Pons (tissue), 1 donor: Measurements from ENCODE around the gene COMMD7.
A peak's percentile ranks its signal among the peaks of the same experiment; 100 is the strongest.
"Not testable (repeated sequence)": the region's sequence is repeated elsewhere in the genome, so short reads cannot be mapped to it uniquely, and the experiment has no call there.

Source experiments
- DNase-seq: peaks from one replicate; pipeline ENCODE4 v3.0.0-alpha.2; 2016; ENCODE audit warnings: low spot score

The COMMD7 gene

DNA sequence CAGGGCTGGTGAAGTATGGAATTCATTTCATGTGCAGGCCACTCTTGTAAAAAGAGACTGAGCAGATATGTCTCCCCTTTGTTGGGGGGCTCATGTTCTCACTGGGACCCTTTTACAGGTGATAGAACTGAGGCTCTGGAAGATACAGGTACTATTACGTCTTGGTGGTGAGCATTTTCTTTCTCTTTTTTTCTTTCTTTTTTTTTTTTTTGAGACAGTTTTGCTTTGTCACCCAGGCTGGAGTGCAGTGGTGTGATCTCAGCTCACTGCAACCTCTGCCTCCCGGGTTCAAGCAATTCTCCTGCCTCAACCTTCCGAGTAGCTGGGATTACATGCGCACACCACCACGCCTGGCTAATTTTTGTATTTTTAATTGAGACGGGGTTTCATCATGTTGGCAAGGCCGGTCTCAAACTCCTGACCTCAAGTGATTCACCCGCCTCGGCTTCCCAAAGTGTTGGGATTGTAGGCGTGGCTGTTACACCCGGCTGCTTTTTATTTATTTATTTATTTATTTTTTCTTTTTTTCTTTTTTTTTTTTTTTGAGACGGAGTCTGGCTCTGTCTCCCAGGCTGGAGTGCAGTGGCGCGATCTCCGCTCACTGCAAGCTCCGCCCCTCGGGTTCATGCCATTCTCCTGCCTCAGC is 22.1 kb upstream of the COMMD7 start:
- not testable (repeated sequence) for DNase-seq

DNA sequence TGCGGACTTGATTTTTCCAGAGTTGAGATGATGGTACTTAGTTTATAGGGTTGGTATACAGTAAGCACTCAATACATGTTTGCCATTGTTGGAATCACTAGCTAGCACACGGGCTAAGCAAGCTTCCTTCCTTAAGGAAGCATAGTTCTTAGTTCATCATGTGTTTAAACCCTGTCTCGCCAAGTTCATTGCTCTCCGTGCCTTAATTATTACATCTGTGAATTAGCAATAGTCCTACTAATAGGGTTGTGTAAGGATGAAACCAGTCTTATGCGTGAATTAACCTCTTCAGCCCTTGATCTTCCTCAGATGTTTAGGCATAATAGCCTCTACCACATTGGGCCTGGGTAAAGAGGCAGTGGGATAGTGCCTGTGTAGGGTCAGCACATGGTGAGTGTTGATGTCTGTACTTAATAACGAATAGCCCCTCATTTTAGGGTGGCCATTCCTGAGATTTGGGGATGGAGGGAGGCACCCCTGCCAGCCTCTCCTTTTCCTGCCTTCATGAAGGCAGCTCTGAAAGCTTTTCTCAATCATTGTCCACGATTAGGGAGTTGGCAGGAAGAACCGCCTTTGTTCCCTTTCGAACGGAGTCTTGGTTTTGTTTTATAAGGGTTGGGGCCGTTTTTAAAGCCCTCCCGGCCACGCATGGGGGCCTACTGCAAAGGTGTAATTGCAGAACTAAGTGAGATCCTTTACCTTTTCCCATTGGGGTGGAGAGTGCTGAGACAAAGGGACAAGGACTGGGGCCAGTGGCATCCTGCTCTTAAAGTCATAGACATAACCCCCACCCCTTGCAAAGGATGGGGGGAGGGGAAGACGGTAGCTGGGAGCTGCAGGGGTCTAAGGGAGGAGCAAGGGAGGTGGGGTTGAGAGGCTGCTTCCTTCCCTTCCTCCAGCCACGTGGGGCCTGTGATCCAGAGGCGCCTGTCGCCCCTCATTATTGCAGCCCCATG is 21.0 kb upstream of the COMMD7 start:
- no peak for DNase-seq

DNA sequence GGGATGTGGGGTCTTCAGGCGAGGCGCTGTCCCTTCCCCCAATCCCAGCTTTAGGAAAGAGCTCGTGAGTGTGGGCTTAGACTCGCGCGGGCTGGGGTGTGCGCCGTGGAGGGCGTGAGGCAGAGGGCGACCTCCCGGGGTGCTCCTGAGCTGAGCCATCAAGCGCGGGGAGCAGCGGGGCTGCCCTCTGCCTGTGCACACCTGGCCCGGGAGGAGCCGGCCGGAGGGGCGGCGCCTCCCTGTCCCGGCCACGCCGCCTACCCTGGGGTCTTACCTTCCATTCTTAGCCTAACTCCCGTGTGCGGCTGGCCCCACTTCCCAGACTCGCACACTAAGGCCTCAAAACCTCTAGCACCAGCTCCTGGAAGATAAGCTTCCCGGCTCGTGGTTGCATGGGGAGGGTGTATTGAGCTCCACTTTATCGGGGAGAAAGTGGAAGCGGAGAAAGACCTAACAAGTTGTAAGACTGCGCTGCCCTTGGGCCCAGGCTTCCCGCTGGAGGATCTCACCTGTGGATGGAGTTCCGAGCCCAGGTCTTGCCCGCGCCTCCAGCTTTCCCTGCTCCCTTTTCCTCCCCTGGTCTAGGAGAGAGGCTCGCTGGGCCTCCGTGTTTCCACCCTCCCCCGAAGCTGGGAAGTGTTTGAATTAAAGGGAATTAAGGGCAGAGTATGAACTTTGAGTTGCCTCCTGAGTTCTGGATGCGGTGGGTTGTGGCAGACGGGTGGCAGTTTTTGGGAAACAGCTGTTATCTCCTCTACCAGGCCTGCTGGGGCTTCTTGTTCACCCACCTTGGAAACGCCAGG is 20.1 kb upstream of the COMMD7 start:
- DNase-seq: no peak

DNA sequence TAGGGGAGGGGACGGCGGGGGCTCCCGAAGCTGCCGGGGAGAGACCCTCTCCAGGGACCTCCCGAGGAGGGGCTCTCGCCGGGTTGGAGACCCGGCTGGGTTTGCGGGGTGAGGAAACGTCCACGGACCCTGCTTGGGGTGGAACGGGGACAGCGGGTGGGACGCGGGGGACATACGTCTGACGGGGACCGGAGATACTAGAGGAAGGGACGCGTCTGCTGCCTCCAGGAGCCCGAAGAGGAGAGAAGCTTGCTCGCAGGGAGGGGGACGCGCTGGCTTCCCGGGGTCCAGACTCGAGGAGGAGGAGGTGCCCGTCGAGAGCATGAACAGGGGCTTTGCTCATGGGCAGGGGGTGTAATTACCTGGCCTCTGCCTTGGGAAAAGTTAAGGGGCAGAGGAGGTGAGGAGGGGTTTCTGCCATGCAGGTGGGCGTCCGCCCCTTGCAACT is 19.5 kb upstream of the COMMD7 start:
- no peak for DNase-seq

DNA sequence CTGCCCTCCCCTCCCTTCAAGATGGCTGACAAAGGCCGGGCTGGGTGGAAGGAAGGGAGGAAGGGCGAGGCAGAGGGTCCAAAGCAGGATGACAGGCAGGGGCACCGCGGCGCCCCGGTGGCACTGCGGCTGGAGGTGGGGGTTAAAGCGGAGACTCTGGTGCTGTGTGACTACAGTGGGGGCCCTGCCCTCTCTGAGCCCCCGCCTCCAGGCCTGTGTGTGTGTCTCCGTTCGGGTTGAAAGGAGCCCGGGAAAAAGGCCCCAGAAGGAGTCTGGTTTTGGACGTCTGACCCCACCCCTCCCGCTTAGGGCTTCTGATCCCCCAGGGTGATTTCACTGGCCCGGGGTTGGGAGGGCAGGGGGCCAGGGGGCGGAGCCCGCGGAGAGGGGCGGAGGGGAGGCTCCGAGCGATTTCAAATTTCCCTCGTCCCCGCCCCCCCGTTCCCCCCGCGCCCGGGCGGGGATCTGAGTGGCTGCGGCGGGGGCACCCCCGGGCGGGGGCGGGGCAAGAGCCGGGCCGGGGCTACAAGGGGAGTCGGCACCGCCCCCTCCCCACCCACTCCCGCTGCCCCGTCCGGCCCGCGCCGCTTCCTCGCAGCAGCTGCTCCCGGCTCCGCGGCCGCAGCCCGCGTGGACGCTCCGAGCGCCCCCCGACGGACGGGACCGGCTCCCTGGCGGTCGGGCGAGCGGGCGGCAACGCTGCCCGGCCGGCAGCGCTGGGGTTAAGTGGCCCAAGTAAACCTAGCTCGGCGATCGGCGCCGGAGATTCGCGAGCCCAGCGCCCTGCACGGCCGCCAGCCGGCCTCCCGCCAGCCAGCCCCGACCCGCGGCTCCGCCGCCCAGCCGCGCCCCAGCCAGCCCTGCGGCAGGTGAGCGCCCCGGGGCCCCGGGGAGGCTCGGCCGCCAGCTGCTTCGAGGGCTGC is 18.8 kb upstream of the COMMD7 start, which contains the start of gene DNMT3B:
DNMT3B (plus strand) TSS at position 555 of the 923 bp plus-strand sequence. CDS start 17,939 bp downstream, outside the sequence.
- DNase-seq: peak; percentile 46

DNA sequence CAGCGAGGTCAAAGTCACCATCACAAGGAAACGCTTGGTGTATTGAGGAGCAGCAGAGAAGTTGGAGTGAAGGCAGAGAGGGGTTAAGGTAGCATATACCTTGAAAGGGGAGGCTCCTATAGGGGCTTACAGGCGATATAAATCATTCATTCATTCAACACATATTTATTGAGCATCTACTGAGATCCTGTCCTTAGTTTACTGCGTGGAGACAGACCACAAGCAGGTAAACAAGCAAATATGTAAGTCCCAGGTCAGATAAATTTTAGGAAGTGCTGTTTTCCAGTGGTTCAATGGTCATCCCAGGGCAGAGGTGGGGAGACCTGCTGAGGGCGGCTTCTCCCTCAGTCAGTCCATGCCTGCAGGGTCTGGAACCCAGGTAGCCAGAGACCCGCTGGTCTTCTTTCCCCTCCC is 18.2 kb upstream of the COMMD7 start:
- DNase-seq: no peak

DNA sequence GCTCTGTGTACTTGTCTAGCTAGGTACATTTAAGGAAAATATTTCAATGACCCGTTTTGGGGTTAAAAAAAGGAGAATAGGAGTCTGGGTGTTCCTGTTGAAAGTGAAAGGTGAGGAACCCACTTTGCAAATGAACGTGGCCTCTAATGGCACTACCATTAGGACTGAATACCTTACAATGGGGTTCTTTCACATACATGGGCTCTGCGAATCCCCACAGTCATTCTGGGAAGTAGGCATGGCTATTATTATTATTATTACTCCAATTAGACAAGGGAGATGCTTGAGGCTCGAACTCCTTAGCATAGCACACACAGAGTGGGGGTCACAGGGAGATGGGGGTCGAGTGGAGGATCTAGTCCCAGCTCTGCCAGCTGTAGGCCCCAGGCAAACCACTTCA is 12.9 kb upstream of the COMMD7 start:
- DNase-seq: no peak

DNA sequence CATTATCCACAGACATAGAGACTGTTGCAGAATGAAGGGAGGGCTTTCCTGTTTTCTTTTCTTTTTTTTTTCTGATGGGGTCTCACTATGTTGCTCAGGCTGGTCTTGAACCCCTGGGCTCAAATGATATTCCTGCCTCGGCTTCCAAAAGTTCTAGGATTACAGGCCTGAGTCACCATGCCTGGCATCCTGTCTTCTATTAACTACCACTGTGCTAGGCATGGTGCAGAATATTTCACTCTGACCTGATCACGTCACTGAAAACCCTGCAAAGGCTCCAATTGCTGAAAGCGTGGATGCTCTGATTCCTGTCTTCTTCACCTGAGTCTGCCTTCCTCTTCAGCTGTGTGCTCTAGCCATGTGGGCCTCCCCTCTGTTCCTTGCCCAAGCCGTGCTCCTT is 10.5 kb upstream of the COMMD7 start:
- DNase-seq: no peak

DNA sequence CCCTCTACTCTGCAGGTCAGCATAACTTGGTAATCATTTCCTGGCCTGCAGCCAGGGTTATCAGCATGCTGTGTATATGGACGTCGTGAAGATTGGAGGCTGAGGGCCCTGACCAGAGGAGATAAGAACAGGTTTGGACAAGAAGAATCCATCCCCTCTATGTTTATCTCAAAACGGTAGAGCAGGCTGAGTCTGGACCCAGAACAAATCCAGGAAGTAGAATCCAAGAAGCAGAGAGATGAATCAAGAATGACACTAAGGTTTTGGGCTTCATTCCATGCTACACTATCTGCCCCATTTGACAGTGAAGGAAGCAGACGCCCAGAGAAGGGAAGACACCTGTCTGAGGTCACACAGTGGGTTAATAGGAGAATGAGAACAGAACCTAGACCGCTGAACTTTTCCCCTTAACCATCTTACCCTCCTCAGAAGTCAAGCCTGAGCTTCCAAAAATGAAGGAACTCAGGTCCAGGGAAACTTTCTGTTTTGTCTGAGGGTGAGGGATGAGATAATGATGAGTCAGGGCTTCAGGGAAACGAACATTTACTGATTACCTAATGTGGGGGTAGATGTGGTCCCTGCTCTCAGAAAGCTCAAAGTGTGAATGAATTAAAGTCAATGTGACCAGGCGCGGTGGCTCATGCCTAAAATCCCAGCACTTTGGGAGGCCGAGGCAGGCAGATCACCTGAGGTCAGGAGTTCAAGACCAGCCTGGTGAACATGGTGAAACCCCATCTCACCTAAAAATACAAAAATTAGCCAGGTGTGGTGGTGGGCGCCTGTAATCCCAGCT is 9.4 kb upstream of the COMMD7 start:
- no peak for DNase-seq

DNA sequence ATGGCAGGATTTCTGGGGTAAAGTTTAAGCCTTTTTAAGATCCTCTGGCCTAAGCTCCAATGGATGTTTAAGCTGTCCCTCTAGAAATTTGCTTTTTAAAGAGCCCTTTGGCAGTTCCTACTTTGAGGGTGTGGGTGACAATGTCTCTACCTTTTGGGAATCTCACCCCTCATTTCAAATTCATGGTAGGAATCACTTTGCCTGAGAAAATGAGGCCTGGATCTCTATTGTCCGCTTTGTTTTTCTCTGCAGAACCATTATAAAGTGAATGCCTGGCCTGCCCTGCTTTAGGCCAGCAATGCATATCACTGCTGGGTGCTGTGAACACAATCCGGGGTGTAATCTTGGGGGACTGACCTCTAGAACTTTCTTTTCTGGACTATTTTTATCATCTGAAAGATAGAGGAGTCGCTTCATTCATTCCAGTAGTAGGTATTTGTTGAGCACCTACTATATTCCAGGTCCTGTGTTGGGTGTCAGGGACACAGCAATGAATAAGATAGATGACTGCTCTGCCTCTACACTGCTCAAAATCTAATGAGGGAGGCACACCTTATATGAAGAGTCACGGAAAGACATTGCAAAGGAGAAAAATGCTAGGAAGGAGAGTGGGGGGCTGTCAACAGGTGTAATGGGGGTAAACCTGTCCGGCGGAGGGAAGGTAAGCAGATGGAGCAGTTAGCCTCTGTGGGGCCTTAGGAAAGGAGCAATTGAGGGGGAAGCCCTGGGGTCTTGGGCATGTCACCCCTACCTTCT is 8.6 kb upstream of the COMMD7 start:
- no peak for DNase-seq

DNA sequence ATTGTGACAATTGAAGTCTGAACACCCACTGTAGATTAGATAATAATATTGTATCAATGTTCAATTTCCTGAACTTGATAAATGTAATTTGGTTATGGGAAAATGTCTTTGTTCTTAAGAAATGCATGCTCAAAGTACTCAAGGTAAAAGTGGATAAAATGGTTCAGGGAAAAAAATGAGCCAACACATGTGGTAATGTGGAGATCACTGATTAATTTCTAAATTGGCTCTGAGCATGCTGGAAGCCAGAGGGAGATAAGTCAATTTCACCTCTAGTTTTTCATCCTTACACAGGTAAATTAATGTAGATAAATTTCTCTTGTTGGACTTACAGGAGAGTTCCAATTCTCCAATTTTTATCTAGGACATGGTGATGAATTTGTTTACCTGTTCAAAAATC is 8.0 kb upstream of the COMMD7 start:
- DNase-seq: no peak

DNA sequence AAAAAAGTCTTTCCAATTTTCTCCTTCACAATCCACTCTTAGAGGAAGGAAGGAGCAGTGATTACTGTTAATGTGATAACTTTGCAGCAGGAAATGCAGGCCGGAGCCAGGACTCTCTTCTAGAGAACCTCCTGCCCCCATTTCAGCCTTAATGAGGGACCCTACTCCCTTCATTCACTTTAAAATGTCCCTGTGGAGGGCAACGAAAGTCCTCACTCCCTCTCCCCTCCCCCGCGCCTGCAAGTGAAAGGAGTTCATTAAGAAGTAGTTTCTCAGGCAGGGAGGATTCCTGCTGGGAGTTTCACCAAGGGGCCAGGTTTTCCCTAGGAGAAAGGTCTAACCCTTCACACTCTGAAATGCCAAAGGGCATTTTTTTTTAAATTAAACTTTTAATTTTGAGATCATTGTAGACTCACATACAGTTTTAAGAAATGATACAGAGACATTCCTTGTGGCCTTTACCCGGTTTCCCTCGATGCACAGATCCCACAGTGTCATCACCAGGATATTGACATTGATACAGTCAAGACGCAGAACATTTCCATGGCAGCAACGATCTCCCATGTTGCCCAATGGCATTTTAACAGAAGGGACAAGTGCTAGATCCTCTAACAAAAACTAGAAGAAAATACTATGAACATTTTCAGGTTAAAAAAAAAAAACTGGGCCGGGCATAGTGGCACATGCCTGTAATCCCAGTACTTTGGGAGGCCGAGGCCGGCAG is 6.8 kb upstream of the COMMD7 start:
- DNase-seq: no peak

DNA sequence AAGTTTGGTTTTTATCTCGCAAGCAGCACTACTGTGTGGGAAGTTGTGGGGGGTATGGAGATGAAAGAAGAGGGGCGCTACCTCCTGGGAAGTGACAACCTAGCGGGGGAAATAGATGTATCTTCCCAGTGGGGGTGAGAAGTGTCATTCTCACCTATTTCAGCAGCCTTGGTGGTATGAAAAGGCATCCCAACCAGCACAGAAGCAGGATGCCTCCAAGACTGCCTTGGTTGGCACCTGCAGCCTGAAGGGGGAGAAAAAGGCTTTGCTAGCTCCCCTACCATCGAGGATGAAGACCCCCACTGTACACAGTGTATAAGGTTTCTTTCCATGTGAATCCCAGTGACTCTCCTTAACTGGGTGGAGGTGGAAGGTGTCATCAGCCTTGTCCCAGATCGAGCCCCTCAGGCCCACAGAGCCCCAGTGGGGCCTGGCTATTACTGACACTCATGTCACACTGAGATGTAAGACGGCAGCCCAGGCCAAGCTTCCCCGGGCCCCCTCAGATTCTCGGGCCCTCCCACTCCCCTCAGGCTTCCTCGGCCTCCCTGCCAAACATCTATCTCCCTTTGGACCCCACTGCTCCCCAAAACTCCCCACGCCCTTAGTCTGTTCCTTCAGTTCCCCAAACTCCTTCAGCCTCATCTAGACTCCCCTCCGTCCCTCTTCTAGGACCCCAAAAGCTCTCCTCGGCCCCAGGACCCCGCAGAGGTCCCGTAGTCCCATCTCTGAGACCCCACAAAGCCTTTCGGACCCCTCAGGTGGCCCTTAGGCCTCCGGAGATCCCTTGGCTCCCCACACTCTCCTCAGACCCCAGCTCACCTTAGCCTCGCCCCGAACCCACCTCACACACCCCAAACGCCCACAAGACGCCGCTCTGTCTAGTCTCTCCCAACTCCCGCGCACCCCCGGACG is 688 bp downstream of the COMMD7 start:
- no peak for DNase-seq

DNA sequence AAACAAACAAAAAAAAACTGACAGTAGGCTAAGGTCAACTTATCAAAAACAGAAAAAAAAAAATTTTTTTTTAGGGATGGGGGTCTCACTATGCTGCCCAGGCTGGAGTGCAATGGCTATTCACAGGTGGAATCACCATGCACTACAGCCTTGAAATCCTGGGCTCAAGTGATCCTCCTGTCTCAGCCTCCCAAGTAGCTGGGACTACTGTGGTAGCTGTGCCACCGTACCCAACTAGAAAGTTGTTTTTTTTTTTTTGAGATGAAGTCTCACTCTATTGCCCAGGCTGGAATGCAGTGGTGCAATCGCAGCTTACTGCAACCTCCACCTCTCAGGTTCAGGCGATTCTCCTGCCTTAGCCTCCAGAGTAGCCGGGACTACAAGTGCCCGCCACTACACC is 2.1 kb downstream of the COMMD7 start:
- DNase-seq: no peak

DNA sequence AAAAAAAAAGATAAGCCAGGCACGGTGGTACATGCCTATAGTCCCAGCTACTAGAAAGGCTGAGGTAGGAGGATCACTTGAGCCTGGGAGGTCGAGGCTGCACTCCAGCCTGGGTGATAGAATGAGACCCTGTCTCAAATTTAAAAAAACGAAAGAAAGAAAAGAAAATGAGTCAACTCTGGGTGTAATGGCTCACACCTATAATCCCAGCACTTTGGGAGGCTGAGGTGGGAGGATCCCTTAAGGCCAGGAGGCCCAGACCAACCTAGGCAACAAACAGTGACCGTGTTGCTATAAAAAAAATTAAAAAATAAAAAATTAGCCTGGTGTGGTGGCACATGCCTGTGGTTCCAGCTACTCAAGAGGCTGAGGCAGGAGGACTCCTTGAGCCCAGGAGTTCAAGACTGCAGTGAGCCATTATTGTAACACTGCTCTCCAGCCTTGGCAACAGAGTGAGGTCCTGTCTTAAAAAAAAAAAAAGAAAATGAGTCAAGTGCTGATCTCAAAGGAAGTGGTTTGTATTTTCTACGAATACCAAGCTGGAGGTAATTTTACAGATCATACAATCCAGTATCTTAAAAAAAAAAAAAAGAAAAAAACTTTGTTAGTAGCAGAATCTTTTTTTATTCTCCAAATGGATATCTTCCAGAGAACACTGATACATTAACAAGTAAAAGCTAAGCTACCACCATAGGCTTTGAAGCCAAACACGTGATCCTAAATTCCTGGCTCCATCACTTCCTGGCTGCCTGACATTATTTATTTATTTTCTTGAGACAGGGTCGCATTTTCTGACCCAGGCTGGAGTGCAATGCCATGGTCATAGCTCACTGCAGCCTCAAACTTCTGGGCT is 5.7 kb downstream of the COMMD7 start:
- DNase-seq: no peak

DNA sequence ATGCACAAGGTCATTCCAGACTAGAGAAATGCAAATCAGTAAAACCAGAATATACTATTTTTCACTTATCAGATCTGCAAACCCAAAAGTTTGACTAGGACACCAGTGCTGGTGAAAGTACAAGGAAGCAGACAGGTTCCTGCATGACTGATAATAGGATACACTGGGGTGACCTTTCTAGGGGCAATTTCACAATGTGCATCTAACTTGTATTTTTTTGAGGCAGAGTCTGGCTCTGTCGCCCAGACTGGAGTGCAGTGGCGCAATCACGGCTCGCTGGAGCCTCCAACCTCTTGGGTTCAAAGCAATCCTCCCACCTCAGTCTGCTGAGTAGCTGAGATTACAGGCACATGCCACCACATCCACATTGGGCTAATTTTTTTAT is 11.4 kb downstream of the COMMD7 start:
- no peak for DNase-seq

DNA sequence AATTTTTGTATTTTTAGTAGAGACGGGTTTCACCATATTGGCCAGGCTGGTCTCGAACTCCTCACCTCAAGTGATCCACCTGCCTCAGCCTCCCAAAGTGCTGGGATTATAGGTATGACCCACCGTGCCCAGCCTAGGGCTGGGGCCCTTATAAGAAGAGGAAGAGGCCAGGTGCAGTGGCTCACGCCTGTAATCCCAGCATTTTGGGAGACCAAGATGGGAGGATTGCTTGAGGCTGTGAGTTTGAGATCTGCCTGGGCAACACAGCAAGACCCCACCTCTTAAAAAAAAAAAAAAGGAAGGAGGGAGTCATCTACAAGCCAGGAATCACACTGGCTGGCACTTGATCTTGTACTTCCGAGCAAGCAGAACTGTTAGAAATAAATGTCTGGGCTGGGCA is 13.9 kb downstream of the COMMD7 start:
- DNase-seq: not testable (repeated sequence)
